HG03354 (cell line): ENCODE measurements around the gene TMEM175.

Experiments
- ATAC-seq: cut with Tn5 transposase; IDR thresholded peaks from one replicate; pipeline ENCODE4 v1.9.1; 2021; ENCODE audit warnings: mild to moderate bottlenecking; ENCODE audit not compliant: unreplicated experiment, poor library complexity, severe bottlenecking

The TMEM175 gene

GRCh38 chr4:898123-898522 lies 34.1 kb upstream of the TMEM175 start:
- no peak for ATAC-seq

DNA sequence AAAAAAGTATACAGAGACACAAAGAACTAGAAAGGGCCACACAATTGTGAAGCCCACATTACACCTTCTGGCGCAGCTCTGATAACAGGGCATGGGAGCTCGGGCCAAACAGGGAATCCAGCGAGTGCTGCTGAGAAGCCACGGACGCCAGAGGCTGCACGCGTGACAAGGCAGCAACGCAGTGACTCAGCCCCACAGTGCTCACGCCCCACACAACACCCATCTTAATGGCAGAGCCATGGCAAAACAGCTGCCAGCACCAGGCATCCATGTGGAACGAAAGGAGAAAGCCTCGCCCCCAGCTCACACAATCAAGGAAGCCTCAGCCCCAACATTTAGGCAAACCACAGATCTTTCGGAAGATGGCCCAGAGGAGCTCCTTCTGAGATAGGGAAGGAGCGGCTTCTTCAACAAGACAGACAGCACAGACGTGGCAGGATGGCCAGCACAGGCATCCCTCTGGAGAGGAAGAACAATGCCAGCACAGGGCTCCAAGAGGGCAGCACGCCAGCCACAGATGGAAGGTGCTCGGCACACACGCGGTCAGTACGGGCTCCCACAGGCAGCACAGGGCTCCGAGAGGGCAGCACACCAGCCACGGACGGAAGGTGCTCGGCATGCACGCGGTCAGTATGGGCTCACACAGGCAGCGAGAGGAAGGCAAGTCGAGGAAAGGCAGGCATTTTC lies 33.2 kb upstream of the TMEM175 start:
- ATAC-seq: no peak

GRCh38 chr4:899556-899906 lies 32.7 kb upstream of the TMEM175 start:
- no peak for ATAC-seq

- ATAC-seq: no peak
Measured at GRCh38 chr4:900073-900472, 32.2 kb upstream of the TMEM175 start.

DNA sequence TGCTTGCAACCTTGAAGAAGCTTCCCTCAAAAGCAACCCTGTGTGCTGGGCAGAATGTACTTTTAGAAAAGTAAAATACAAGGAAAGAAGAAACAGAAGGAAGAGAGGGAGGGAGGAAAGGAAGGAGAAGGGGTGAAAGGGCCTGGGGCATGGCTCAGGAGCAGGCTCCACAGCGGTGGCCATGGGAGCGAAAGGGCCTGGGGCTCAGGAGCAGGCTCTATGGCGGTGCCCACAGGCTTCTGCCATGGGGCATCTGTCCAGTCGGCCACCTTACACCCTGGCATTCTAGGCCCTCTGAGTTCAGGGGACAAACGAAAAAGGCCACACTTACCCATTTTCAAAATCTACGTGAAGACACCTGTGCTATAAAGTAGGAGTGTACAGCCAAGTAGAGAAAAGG lies 31.5 kb upstream of the TMEM175 start:
- ATAC-seq: no peak

DNA sequence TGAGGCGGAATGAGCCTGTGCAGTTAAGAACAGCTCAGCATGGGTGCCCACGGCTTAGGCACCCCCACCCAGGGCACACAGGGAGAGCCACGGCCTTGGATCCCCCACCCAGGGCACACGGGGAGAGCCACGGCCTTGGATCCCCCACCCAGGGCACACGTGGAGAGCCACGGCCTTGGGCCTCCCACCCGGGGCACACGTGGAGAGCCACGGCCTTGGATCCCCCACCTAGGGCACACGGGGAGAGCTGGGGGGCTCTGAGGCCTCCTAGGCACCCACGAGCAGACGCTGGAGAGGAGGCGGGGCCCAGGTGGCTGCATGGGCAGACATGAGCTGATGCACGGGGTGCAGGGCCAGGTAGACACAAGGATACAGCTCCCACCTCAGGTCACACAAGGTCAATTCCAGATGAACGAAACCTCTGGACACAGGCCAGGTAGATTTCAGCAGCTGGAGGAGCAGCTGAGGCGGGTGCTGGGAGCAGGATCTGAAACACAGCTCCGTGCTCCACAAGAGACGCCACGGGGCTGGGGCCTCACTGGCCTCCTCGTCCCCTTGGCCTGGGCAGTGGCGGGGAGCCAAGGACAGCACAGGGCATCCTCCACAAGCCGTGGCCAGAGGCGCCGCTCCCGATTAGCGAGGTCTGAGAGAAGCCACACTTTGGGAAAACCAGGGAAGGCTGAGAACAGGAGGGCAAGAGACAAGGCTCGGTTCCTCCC lies 30.9 kb upstream of the TMEM175 start:
- ATAC-seq: no peak

GRCh38 chr4:903066-904046 lies 28.9 kb upstream of the TMEM175 start:
- no peak for ATAC-seq

DNA sequence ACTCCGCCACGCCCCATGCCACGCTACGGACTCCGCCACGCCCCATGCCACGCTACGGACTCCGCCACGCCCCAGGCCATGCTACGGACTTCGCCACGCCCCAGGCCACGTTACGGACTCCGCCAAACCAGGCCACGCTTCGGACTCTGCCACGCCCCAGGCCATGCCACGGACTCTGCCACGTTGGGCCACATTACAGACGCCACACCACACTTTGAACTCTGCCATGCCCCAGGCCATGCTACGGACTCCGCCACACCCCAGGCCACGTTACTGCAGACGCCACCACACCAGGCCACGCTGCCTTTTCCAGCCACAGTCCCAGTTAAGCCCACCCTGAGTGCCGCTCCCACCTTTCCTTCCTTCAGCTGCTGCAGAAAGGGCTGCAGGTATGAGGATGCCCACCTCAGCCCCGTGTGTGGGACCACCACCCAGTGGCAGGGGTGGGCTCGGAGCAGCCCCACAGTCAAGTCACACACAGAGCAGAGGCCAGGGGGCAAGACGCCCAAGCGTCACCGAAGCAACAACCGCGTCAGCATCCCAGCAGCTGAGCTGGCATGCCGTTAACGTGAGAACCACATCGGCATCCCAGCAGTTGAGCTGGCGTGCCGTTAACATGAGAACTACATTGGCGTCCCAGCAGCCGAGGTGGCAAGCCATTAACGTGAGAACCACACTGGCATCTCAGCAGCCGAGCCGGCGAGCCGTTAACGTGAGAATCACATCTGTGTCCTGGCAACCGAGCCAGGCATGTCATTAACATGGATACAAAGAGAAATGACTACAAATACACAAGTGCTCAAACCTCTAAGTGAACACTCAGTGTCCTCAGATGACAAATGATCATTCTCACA lies 26.5 kb upstream of the TMEM175 start:
- no peak for ATAC-seq

- no peak for ATAC-seq
Measured at GRCh38 chr4:906339-907102, 25.7 kb upstream of the TMEM175 start.

DNA sequence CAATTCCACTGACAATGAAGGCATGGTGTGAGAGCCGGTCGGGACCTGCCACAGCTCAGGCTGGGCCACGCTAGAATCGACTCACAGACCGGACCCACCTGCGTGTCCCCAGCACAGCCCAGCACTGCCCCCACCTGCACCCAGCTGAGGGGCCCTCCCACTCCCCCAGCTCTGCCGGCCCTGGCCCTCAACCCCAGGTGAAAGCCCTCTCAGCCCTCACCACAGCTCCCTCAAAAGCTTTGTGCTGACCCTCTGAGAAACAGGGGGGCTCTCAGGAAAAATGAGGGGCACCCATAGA lies 25.2 kb upstream of the TMEM175 start:
- no peak for ATAC-seq

- ATAC-seq: no peak
Measured at GRCh38 chr4:907691-908425, 24.4 kb upstream of the TMEM175 start.

- no peak for ATAC-seq
Measured at GRCh38 chr4:909131-909571, 23.1 kb upstream of the TMEM175 start.

DNA sequence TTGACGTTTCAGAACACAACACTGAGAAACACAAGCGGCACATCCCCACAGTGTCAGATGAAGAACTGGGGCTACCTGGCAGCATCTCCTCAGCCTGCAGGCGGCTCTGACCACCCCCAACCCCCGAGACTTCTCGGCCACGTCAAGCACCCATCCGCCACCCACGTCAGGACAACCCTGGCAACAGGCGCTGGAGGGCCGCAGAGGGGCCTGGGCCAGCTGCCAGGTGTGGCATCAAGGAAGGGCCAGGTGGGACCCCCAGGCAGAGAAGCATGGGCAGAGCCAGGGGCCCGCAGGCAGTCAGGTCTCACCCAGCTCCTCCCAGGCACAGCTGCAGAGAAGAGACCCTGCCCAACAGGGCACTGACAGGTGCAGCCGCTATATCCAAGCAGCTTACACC lies 22.4 kb upstream of the TMEM175 start:
- ATAC-seq: no peak

DNA sequence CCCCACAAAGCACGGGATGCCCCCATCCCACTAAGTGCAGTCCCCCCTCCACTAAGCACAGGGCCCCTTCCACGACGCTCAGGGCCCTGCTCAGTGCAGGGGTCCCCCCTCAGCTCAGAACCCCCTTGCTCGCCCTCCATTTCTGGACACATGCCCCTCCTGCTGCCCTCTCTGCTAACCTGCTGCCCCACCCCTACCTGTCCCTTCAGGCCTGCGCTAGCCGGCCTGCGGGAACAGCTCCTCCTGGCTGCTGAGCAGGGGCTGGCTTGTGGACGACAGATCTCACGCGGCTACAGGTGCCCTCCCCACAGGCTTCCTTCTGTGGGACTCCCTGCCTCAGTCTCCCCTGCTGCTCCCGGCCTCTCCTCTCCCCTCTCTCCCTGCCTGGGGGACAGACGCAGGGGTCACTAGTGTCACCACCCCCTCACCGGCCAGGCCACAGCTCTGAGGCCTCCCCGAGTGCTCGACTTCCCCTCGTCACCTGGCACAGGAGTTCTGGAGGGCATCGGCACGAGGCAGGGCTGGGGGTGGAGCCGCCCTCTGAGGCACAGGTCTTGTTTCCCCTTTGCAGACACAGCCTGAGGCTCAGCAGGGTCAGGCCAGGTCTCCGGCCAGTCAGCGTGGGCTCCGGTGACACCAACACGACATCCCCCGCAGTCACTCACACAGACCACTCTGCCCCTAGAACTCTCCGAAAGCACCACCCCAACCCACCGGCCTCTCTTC lies 21.7 kb upstream of the TMEM175 start:
- ATAC-seq: no peak

DNA sequence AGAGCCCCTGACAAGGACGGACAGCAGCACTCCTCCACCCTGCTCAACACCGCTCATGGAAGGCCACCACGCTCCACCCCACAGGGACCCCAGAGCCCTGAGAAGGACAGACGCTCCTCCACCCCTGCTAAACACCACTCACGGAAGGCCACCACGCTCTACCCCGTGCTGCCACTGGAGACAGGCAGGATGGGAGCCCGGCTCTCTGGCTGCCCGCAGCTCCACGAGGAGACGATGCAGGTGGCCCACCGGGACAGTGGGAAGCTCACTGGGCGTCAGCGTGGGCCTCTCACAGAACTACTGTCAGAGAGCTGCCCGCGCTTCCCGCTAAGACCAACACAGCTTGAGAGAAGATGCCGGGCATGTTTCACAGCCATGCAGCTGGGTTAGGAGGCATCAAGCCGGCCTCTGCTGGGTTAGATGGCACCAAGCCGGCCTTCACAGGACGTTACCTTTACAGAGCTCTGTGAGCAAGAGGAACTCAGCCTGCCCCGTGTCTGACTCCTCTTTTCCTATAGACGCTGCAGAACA lies 21.0 kb upstream of the TMEM175 start:
- ATAC-seq: no peak

DNA sequence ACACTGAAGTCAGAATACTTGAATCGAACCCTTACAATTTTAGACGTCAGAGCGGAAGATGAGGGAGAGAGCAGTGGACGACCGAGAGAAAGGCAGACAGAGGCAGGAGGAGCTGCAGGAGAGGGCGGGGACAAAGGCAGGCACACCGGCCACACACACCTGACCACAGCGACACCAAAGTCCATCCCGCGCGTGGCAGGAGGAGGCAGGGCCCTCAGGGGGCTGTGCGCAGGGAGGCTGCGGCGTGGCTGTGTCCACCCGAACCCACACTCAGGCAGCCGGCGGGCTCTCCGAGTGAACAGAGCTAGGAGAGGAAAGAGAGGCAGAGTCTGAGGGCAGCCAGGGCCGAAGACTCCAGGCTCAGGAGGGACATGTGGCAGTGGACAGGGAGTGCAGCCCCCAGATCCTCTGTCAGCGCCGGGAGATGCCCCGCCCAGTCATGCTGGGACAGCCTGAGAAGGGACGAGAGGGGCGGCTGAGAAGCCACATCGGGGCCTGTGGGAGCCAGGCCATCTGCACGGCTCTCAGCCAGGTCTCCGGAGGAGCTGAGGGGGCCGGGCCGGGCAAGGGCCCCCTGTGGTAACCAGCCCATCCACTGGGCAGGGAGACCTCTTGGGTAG lies 20.3 kb upstream of the TMEM175 start:
- ATAC-seq: no peak
